Hippocampal formation (tissue), 2 donors: Measurements from ENCODE around the gene APP.
"Not testable (repeated sequence)": the region's sequence is repeated elsewhere in the genome, so short reads cannot be mapped to it uniquely, and the experiment has no call there.

Source experiments
- DNase-seq, 2 donors: peaks; one replicate each; lab custom pipeline; 2025; lab: John Stamatoyannopoulos, UW

Gene APP

DNA sequence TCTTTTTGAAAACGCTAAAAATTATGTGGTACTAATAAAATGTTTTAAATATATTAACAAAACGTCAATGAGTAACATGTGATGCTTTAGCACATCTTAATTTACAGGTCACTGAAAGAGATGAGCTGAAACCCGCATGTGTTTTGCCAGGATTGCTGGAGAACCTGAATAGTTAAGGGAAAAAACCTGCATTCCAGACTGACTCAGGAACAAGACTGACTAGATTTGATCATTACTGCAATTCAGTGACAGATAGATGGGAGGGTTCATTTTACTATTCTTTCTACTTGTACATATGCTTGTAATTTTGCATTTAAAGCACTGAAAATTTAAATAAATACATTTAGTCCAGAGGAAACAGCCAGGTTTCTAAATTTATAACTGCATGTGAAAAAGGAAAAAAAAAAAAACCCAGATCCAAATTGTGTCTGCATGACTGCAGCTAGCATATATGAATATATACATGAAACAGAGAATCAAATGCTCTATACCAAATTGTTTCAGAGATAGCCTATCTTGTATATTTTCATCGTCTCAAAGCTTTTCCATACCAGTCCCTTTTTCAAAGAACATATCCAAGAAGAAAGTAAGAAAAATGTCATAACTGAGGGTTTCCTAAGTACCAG, 71.7 kb downstream of the APP start:
- DNase-seq, result no peak

DNA sequence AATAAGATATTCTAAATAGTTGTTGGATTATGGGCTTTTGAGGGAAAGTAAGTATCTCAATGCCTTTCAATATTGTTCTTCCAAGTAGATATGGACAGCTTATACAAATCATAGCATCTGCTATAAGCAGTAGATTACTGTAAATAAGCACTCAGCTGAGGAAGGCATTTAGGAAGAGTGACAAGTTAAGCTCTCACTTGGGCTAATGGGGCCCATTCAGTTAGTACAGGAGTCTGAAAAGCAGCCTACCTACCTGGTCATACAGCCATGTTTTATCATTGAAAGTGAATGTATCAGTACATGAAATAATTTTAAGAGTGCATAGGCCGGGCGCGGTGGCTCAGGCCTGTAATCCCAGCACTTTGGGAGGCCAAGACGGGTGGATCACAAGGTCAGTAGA, 73.1 kb downstream of the APP start:
- DNase-seq, result no peak

- no peak for DNase-seq
Observed at GRCh38 chr21:26096494-26097371, 73.8 kb downstream of the APP start.

- no peak for DNase-seq
Observed at GRCh38 chr21:26095131-26095530, 75.4 kb downstream of the APP start.

- no peak for DNase-seq
Observed at GRCh38 chr21:26093122-26093521, 77.4 kb downstream of the APP start.

- DNase-seq, result no peak
Observed at GRCh38 chr21:26091480-26092018, 79.0 kb downstream of the APP start.

DNA sequence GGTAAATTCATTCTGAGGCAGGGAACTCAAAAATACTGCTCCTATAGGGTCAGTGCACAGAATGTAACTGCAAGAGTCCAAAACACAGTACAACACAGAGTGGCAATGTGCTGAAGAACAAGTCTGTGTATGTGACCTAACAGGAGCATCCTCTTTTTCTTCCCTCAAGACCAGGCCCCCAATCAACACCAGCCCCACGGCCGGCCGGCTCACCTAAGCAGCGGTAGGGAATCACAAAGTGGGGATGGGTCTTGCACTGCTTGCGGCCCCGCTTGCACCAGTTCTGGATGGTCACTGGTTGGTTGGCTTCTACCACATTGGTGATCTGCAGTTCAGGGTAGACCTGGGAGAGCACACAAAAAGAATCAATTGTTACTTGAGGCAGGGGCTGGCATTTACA, 80.8 kb downstream of the APP start:
- DNase-seq, result no peak

DNA sequence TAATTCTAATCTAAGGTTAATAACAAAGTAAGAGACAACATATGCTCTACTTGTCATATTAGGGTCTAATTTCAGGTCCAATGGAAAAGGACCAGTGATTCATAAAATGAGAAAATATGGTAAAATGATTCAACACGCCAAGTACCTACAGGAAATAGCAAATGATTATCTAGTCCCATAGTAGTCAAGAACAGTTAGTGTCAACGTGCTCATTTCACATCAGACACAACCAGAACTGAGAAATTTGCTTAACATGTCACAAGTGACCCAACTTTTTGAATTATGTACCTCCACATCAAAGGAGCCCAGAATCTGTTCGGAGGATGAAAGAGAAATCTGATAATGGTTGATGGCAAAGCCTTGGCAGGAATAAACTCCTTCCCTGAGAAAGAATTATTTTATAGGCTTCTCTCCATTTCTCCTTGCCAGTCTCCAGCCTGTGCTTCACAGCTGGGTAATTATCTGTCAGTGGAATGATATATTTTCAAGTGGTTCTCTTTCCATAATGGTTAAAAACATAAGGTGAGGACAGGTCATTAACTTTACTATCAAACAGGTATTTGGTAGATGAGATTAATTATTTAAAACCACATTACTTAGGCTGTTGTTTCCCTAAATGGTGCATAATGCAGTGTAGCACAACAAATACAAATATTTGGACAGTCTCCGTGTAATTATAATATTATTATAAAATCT, 83.2 kb downstream of the APP start:
- DNase-seq, result no peak

DNA sequence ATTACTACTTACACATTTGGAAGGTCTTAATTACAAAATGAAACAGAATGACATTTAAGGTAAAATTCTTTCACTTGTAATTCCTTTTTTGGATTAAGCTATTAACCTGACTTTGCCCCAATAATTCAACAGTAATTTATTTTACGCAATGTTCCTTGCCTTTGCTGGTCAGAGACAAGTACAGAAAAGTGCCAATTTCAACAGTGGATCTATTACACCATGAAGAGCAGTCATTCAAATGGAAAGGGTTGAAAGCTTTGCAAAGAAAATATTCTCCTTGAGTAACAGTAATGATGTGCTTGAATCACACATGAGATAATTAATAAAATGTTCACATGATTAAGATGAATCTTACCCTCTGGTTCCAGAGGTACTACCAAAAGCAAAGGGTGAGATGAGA, 84.7 kb downstream of the APP start:
- DNase-seq, result no peak

DNA sequence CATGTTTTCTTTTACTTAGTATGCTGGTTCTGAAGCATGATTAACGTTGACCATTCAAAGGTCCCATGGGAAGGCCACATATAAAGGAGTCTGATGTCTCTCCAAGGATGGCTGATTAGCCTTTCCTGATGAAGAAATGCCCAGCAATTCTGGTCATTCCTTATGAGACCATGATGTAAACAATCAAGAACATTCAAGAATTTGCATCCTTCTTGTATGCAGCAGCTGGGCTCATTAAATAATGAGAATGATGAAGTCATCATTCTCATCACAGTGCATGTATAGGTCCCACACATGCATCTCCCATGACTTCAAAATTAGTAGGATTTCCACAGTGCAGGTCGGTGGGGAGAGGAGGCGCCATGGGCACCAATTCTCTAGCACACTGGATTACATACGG, 85.4 kb downstream of the APP start:
- DNase-seq, result no peak

GRCh38 chr21:26082549-26082948, 88.0 kb downstream of the APP start:
- DNase-seq, result no peak

DNA sequence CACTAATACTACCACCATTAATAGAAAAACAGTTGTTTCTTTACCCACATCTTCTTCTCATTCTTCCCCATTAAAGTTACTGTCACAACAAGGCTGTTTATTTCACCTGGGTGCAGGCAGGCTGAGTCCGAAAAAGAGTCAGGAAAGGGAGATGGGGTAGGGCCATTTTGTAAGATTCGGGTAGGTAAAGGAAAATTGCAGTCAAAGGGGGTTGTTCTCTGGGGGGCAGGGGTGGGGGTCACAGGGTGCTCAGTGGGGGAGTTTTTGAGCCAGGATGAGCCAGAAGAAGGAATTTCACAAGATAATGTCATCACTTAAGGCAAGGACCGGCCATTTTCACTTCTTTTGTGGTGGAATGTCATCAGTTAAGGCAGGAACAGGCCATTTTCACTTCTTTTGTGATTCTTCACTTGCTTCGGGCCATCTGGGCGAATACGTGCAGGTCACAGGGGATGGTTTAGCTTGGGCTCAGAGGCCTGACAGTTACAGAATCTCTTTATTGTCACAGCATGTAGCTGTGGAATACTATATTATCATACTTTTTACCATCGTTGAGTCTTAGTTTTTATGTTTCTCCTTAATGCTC, 89.3 kb downstream of the APP start:
- DNase-seq, result not testable (repeated sequence)

- no peak for DNase-seq
Observed at GRCh38 chr21:26080211-26080610, 90.4 kb downstream of the APP start.

GRCh38 chr21:26079366-26079765, 91.2 kb downstream of the APP start:
- DNase-seq, result no peak

DNA sequence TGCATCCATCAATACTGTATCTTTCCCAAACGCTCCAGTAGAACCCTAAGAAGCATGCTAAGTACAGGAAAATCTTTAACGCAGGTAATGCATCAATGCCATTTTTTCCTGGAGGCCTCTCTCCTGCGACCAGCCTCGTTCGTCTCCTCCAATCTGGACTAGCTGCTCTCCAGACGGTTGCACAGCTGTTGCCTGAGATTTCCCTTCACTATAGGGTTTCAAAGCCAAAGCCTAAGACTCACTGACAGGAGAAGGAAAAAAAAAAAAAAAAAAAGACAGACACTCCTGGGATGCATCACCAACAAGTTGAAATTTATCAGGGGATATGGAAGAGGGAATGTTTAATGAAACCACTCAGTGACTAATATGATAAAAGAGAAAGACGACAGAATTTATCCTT, 93.0 kb downstream of the APP start:
- no peak for DNase-seq

DNA sequence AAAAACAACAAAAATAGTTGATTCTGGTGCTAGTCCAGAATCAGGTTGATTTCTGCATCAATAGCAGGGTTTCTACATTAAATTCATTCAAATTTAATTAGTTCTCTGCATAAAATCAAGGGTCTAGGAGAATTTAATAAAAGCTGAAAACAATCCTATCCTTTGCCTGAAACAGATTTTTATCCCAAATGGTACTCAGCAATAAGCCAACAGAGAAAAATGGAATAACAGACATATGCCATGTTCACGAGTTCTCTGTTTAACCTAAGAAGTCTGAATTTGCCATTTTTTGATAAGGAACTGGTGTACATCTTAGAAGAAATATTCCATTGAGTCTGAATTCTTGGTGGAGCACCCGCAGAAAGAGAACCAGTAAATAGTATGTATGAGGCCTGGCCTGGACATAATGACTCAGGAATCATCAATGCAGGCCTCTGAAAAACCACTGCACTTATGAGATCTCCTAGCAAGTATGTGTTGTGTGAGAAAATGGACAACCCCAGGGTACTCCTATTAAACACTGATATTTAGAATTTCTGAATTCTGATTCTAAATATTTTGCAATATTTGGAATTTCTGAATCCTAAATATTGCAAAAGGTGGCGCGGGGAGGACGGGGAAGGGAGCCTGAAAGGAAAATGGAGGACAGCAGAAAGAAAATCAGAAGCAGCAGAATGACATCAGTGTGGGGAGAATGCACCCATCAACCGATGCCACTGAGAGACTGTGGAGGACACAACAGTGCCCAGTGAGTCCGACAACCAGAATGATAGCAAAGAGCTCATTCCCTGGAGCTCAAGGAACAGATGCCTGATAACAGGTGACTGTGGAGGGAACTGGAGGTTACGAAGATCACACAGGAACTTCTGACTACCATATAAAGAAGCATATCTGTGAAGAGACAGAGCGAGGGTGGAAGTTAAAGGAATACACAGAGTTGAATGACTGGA, 97.6 kb downstream of the APP start:
- DNase-seq, result no peak

DNA sequence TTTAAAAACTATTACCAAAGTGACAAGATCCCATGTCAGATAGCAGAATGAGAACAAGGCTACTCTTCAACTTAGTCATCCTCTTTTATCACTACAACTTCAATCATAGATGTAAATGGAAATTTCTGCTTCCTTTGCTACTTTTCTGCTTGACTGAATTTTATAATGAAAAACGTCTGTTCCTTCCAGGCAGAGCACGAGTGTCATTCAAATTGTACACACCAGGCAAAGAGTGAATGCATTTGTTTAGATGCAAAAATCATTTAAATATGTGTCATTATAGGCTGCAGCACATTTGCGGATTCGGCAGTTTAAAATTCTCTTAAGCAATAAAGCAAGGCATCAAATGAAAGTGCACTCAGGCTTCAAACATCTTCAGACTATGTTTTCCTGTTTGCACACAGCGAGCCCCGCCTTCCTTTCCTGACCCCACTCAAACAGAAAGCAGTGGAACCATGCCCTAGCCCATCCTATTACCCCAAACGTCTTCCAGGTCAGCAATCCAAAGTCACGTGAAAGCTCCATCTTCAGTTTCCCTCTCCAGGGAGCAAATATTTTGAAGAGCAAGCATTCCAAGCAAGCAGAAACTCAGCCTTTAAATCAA, 99.6 kb downstream of the APP start:
- no peak for DNase-seq

GRCh38 chr21:26070121-26070520, 100.4 kb downstream of the APP start:
- DNase-seq, result no peak

DNA sequence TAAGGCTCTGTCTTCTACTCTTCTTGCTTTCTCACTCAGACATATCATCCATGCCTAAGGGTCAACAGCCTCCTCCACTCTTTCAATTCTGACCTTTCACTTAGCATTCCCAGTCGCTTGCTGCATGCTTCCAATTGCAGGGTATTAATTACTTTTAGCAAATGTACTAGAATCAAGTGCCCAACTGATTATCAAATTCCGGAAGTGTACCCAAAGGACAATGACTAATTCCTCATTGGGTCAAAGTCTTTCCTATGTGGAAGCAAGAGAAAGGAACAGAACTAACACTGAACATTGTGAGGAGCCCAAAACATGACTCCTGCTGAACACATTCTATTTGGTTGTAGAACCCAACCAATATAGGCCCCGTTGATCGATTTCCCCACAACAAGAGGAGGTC, 101.8 kb downstream of the APP start:
- DNase-seq, result no peak

GRCh38 chr21:26067836-26068594, 102.6 kb downstream of the APP start:
- DNase-seq, result no peak
